ENCODE data around the gene DAB1.

DNA sequence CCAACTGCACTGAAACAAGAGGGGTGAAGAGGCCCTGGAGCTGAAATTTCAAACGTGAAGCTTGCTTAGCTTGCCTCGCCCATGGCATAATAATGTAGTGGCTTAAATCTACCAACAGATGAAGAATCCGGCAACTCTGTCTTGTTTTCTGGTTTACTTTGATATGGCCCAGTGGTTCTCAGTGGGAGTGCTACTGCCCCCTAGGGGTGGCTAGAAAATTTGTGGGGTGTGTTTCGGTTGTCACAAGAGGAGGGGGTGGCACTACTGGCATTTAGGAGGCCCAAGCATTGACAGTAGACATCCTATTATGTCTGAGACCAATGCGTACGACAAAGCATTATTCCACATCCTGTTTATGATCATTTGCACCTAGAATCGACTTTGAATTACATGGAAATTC lies 406.1 kb downstream of the DAB1 start:
- no peak for TF ChIP-seq SIN3A (IDR thresholded peaks at IDR 0.05; ENCODE audit: low read depth)
- no peak for TF ChIP-seq POLR2AphosphoS5 (IDR thresholded peaks at IDR 0.05; ENCODE audit: low read depth, low read length)
- TF ChIP-seq TCF7L2 (IDR thresholded peaks at IDR 0.05; ENCODE audit: borderline replicate concordance, extremely low read depth, insufficient read depth, insufficient read length) = no peak
- TF ChIP-seq EZH2 (IDR thresholded peaks at IDR 0.05) = no peak
- TF ChIP-seq, protein P1, sequence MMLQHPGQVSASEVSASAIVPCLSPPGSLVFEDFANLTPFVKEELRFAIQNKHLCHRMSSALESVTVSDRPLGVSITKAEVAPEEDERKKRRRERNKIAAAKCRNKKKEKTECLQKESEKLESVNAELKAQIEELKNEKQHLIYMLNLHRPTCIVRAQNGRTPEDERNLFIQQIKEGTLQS (IDR thresholded peaks at IDR 0.05) = no peak
- TF ChIP-seq EZH2phosphoT487 (IDR thresholded peaks at IDR 0.05; ENCODE audit: borderline replicate concordance) = no peak
- TF ChIP-seq, protein P2, sequence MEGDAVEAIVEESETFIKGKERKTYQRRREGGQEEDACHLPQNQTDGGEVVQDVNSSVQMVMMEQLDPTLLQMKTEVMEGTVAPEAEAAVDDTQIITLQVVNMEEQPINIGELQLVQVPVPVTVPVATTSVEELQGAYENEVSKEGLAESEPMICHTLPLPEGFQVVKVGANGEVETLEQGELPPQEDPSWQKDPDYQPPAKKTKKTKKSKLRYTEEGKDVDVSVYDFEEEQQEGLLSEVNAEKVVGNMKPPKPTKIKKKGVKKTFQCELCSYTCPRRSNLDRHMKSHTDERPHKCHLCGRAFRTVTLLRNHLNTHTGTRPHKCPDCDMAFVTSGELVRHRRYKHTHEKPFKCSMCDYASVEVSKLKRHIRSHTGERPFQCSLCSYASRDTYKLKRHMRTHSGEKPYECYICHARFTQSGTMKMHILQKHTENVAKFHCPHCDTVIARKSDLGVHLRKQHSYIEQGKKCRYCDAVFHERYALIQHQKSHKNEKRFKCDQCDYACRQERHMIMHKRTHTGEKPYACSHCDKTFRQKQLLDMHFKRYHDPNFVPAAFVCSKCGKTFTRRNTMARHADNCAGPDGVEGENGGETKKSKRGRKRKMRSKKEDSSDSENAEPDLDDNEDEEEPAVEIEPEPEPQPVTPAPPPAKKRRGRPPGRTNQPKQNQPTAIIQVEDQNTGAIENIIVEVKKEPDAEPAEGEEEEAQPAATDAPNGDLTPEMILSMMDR (IDR thresholded peaks at IDR 0.05 in 2 of 3, conservative IDR thresholded peaks at IDR 0.05 in 1 of 3; ENCODE audit: borderline replicate concordance in 1 of 3, insufficient read depth in 1 of 3, low read depth in 2 of 3, low read length in 2 of 3) = peak in 2 of 3 experiments; percentile 61 to 67; a peak in 4 of 6 replicates
- TF ChIP-seq POLR2A (IDR thresholded peaks at IDR 0.05; ENCODE audit: borderline replicate concordance, extremely low read depth, insufficient read depth, insufficient read length) = no peak
- TF ChIP-seq FOSL1 (IDR thresholded peaks at IDR 0.05; ENCODE audit: low read depth) = no peak
- no peak for TF ChIP-seq CEBPB (IDR thresholded peaks at IDR 0.05; ENCODE audit: low read depth)
- no peak for TF ChIP-seq ELF1 (IDR thresholded peaks at IDR 0.05; ENCODE audit: borderline replicate concordance, low read depth)
- TF ChIP-seq, protein P3, sequence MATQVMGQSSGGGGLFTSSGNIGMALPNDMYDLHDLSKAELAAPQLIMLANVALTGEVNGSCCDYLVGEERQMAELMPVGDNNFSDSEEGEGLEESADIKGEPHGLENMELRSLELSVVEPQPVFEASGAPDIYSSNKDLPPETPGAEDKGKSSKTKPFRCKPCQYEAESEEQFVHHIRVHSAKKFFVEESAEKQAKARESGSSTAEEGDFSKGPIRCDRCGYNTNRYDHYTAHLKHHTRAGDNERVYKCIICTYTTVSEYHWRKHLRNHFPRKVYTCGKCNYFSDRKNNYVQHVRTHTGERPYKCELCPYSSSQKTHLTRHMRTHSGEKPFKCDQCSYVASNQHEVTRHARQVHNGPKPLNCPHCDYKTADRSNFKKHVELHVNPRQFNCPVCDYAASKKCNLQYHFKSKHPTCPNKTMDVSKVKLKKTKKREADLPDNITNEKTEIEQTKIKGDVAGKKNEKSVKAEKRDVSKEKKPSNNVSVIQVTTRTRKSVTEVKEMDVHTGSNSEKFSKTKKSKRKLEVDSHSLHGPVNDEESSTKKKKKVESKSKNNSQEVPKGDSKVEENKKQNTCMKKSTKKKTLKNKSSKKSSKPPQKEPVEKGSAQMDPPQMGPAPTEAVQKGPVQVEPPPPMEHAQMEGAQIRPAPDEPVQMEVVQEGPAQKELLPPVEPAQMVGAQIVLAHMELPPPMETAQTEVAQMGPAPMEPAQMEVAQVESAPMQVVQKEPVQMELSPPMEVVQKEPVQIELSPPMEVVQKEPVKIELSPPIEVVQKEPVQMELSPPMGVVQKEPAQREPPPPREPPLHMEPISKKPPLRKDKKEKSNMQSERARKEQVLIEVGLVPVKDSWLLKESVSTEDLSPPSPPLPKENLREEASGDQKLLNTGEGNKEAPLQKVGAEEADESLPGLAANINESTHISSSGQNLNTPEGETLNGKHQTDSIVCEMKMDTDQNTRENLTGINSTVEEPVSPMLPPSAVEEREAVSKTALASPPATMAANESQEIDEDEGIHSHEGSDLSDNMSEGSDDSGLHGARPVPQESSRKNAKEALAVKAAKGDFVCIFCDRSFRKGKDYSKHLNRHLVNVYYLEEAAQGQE (IDR thresholded peaks at IDR 0.05; ENCODE audit: low read depth) = no peak

All from HCT116 (cell line).